Hepatocyte (in vitro differentiated cells): ENCODE measurements around the gene MDFI. TPM values are rescaled to one million over a fixed set of nuclear protein-coding genes. Genes with fewer than 3 reads are reported as not detected.

Source experiments
- DNase-seq: peaks from one replicate; pipeline ENCODE4 v3.0.0-alpha.2; 2016; ENCODE audit warnings: low spot score
- H2AFZ ChIP-seq: fragments of 200-600 bp; sonication (generic); 2 replicates; pipeline ENCODE4 v1.6.0; 2016; ENCODE audit warnings: antibody characterized with exemption, mild to moderate bottlenecking
- H3K27ac ChIP-seq: fragments of 200-600 bp; sonication (generic); 2 replicates; pipeline ENCODE4 v1.5.1; 2016; ENCODE audit warnings: mild to moderate bottlenecking
- H3K27me3 ChIP-seq: fragments of 200-600 bp; sonication (generic); 2 replicates; pipeline ENCODE4 v1.6.1; 2016
- H3K36me3 ChIP-seq: fragments of 200-600 bp; sonication (generic); replicated peaks from 2 replicates; pipeline ENCODE4 v1.5.1; 2016; ENCODE audit warnings: low read depth; ENCODE audit not compliant: insufficient read depth
- H3K4me1 ChIP-seq: fragments of 200-600 bp; sonication (generic); 2 replicates; pipeline ENCODE4 v1.5.1; 2016; ENCODE audit warnings: mild to moderate bottlenecking, moderate library complexity; ENCODE audit not compliant: insufficient read depth
- H3K4me2 ChIP-seq: fragments of 200-600 bp; sonication (generic); 2 replicates; pipeline ENCODE4 v1.6.0; 2016
- H3K4me3 ChIP-seq: fragments of 200-600 bp; sonication (generic); 2 replicates; pipeline ENCODE4 v1.5.1; 2016; ENCODE audit warnings: mild to moderate bottlenecking
- H3K79me2 ChIP-seq: fragments of 200-600 bp; sonication (generic); 2 replicates; pipeline ENCODE4 v1.6.0; 2017; ENCODE audit warnings: mild to moderate bottlenecking
- H3K9me2 ChIP-seq: fragments of 200-600 bp; sonication (generic); replicated peaks from 2 replicates; pipeline ENCODE4 v1.6.0; 2017; ENCODE audit warnings: mild to moderate bottlenecking; ENCODE audit not compliant: insufficient read depth
- H3K9me3 ChIP-seq: fragments of 200-600 bp; sonication (generic); 2 replicates; pipeline ENCODE4 v1.5.1; 2016; ENCODE audit warnings: low read depth, mild to moderate bottlenecking
- H4K20me1 ChIP-seq: fragments of 200-600 bp; sonication (generic); 2 replicates; pipeline ENCODE4 v1.6.0; 2016; ENCODE audit warnings: mild to moderate bottlenecking; ENCODE audit not compliant: insufficient read depth, poor library complexity, severe bottlenecking
- EZH2 ChIP-seq: fragments of 200-600 bp; sonication (generic); IDR thresholded peaks from 2 replicates; pipeline ENCODE4 v1.6.1; 2016; ENCODE audit warnings: antibody characterized with exemption, mild to moderate bottlenecking, borderline replicate concordance
- EZH2phosphoT487 ChIP-seq: fragments of 200-600 bp; sonication (generic); IDR thresholded peaks from one replicate; pipeline ENCODE4 v1.6.1; 2018; ENCODE audit warnings: antibody characterized with exemption, mild to moderate bottlenecking, low read depth, moderate library complexity; ENCODE audit not compliant: unreplicated experiment, severe bottlenecking
- WGBS: methylation state at CpG from one replicate; pipeline ENCODE4 v1.1.6; 2016; ENCODE audit warnings: low lambda C conversion rate; ENCODE audit errors: missing lambda C conversion rate; 5-methylcytosine and 5-hydroxymethylcytosine counted together
- polyA plus RNA-seq: library from polyadenylated mRNA; unstranded; fragments of >200 nt; fragmentation: Nextera tagmentation; extraction: Ambion mirVana; gene quantifications from 2 replicates; pipeline ENCODE4 v1.2.1, GENCODE V29; 2016
- total RNA-seq: library from RNA; depleted of rRNA; stranded (reverse); fragments of >200 nt; gene quantifications from 2 replicates; pipeline ENCODE4 v1.2.3, GENCODE V29; 2014
- TF ChIP-seq, protein P1 (sequence below): fragments of 200-600 bp; sonication (generic); IDR thresholded peaks from 2 replicates; pipeline ENCODE4 v1.5.1; 2016; ENCODE audit warnings: antibody characterized with exemption, mild to moderate bottlenecking; ENCODE audit not compliant: poor library complexity

MDFI gene
- total and polyA plus RNA-seq, 2 experiments from 2014 or later = 45.2 to 106 TPM

DNA sequence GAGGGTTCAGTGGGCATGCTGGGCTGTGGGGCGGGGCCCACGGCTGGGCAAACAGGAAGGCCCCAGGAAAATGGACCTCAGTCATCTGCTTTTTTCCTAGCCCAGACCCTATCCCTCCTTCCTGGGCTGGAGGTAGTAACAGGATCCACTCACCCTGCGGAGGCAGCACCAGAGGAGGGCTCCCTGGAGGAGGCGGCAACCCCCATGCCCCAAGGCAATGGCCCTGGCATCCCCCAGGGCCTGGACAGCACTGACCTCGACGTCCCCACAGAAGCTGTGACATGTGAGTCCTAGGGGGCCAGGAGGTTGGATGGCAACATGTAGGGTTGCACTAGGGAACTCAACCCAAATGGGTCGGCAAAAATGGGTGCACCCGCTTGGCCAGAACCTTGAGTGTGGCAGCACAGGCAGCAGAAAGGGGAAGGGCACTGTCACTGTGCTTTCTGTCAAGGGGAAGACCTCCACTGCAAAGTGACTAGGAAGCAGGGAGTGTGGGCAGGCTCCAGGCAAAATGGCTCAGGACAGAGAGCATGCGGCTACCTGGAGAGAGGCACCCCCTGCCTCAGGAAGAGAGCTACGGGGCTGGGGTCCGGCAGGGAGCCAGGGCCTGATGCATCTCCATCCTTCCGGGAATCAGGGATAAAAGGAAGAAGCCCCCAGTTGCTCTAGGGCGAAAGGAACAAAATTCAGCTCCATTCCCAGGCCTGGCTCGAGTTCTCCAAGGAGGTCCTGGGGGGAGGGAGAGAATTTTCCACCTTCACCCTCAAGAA lies 7.9 kb downstream of the MDFI start:
- Histone ChIP-seq H3K79me2 (peaks cover 38% of the 10 kb centered on the region), H3K4me3 (no peak overlapping the region), H3K9me3 (no peaks in the 10 kb centered on the region), H3K4me2 (no peak overlapping the region), H3K4me1 (peaks cover 46% of the 10 kb centered on the region), H3K36me3 (no peaks in the 10 kb centered on the region), H2AFZ (no peak overlapping the region), H3K27me3 (no peaks in the 10 kb centered on the region), H3K9me2 (no peaks in the 10 kb centered on the region), H3K27ac (no peak overlapping the region), H4K20me1 (peaks cover 51% of the 10 kb centered on the region)
- TF ChIP-seq EZH2 (no peak), EZH2phosphoT487 (no peak)
- TF ChIP-seq, protein P1, sequence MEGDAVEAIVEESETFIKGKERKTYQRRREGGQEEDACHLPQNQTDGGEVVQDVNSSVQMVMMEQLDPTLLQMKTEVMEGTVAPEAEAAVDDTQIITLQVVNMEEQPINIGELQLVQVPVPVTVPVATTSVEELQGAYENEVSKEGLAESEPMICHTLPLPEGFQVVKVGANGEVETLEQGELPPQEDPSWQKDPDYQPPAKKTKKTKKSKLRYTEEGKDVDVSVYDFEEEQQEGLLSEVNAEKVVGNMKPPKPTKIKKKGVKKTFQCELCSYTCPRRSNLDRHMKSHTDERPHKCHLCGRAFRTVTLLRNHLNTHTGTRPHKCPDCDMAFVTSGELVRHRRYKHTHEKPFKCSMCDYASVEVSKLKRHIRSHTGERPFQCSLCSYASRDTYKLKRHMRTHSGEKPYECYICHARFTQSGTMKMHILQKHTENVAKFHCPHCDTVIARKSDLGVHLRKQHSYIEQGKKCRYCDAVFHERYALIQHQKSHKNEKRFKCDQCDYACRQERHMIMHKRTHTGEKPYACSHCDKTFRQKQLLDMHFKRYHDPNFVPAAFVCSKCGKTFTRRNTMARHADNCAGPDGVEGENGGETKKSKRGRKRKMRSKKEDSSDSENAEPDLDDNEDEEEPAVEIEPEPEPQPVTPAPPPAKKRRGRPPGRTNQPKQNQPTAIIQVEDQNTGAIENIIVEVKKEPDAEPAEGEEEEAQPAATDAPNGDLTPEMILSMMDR = no peak
- DNase-seq = no peak
- WGBS = 86% methylated on average over 14 of the region's 14 CpGs

DNA sequence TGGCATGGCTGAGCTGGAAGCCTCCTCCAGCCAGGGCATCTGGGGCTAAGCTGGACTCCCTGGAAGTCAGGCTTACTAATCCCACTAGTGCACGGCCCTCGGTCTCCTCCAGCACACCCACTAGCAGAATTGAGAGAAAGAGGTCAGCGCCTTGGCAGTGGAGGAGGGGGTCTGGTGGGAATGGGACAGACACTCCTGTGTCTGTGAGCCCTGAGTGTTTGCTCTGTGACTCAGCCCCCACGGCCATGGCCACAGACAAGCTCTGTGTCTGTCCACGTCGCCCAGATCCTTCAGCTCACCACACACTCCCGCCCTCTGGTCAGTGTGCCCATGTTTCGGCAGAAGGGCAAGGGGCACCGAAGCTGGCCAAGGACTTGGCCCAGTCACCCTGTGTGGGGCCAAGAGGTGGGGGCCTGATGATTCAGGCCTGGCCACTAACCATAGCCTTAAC lies 8.8 kb downstream of the MDFI start:
- peaks cover 38% of the 10 kb centered on the region for H3K4me1 ChIP-seq
- peaks cover 42% of the 10 kb centered on the region for H4K20me1 ChIP-seq
- H3K79me2 ChIP-seq = peaks cover 30% of the 10 kb centered on the region
- H3K27me3 ChIP-seq = no peaks in the 10 kb centered on the region
- H3K4me2 ChIP-seq = no peak overlapping the region
- no peaks in the 10 kb centered on the region for H3K9me2 ChIP-seq
- H2AFZ ChIP-seq = no peak overlapping the region
- H3K9me3 ChIP-seq = no peaks in the 10 kb centered on the region
- H3K4me3 ChIP-seq = no peak overlapping the region
- H3K27ac ChIP-seq = no peak overlapping the region
- WGBS = 84% methylated on average over 9 of the region's 9 CpGs
- no peaks in the 10 kb centered on the region for H3K36me3 ChIP-seq
- DNase-seq = no peak
- TF ChIP-seq, protein P1 = no peak
- TF ChIP-seq EZH2 (no peak), EZH2phosphoT487 (no peak)

DNA sequence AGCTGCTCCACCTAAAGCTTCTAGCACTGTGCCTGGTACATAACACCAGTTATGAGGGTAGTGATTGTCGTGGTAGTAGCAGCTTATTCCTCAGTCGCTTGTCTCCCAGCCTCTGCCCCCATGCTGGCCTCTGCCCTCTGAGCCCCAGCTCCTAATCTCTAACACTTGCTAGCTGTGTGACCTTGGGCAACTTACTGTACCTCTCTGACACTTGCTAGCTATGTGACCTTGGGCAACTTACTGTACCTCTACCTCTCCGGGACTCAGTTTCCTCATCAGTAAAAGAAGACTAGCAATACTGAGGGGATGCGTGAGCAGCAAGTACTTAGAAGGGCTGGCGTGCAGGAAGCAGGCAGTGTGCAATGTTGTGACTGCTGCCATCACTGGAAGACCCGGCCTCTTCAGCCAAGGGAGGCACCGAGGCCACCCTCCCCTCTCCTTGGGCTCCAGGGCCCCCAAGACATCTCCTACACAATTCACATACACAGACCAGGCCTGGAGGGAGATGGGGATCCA lies 9.9 kb downstream of the MDFI start:
- H3K9me2 ChIP-seq = no peaks in the 10 kb centered on the region
- H4K20me1 ChIP-seq = peaks cover 36% of the 10 kb centered on the region
- H3K27me3 ChIP-seq = no peaks in the 10 kb centered on the region
- WGBS = 93% methylated on average over 7 of the region's 7 CpGs
- H2AFZ ChIP-seq = no peak overlapping the region
- peaks cover 28% of the 10 kb centered on the region for H3K4me1 ChIP-seq
- no peaks in the 10 kb centered on the region for H3K9me3 ChIP-seq
- no peak for DNase-seq
- peaks cover 19% of the 10 kb centered on the region for H3K79me2 ChIP-seq
- no peak overlapping the region for H3K27ac ChIP-seq
- H3K4me2 ChIP-seq = no peak overlapping the region
- no peaks in the 10 kb centered on the region for H3K36me3 ChIP-seq
- H3K4me3 ChIP-seq = no peak overlapping the region
- no peak for TF ChIP-seq EZH2
- no peak for TF ChIP-seq EZH2phosphoT487
- TF ChIP-seq, protein P1 = no peak
